SK-N-SH (cell line): ENCODE measurements around the gene JOSD1.

Experiments used
- EZH2phosphoT487 ChIP-seq: fragments of 200-600 bp; sonication (generic); IDR thresholded peaks from 2 replicates; pipeline ENCODE4 v1.6.1; 2017; ENCODE audit warnings: low read depth, mixed run types, mild to moderate bottlenecking, antibody characterized with exemption, moderate library complexity, borderline replicate concordance
- TF ChIP-seq, protein P1 (sequence below): fragments of 200-600 bp; sonication (generic); IDR thresholded peaks from 2 replicates; pipeline ENCODE4 v1.6.1; 2017; ENCODE audit warnings: antibody characterized with exemption, mild to moderate bottlenecking, moderate library complexity

DNA sequence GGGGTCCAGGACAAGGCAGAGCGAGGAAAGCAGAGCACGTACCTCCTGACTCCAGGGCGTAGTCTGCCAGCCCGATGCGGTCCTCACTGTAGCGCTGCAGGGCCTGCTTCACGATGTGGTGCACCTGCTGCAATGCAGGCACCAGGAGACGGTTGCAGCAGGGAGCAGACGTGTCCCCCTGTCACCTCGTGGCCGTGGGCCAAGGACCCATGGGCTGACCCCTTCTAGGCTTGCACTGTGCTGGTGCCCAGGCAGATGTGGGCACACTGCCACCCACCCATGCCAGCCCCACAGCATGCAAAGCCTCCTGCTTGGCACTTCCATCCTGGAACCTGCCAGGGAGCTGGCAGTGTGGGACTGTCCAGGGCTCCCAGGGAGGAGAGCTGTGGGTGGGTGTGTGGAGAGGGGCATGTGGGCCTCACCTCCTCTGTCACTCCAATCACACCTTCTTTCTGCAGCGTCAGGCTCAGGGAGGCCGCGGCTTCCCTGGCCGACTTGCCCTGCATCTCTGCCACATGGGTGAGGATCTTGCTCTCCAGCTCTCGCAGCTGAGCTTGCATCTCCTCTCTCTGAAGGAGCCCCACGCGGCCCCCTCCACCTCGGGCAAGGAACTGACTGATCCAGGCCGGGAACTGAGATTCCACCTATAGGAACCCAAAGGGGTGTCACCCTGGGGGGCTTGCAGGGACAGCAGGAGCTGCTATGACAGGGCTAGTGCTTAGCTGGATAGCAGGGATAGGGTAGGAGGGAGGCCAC is 38.7 kb upstream of the JOSD1 start:
- TF ChIP-seq, protein P1, sequence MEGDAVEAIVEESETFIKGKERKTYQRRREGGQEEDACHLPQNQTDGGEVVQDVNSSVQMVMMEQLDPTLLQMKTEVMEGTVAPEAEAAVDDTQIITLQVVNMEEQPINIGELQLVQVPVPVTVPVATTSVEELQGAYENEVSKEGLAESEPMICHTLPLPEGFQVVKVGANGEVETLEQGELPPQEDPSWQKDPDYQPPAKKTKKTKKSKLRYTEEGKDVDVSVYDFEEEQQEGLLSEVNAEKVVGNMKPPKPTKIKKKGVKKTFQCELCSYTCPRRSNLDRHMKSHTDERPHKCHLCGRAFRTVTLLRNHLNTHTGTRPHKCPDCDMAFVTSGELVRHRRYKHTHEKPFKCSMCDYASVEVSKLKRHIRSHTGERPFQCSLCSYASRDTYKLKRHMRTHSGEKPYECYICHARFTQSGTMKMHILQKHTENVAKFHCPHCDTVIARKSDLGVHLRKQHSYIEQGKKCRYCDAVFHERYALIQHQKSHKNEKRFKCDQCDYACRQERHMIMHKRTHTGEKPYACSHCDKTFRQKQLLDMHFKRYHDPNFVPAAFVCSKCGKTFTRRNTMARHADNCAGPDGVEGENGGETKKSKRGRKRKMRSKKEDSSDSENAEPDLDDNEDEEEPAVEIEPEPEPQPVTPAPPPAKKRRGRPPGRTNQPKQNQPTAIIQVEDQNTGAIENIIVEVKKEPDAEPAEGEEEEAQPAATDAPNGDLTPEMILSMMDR, result no peak
- TF ChIP-seq EZH2phosphoT487, result no peak
